Thymus (tissue), 11 donors: ENCODE results near the gene ARHGEF1. TPM values are rescaled to one million over a fixed set of nuclear protein-coding genes. Genes with fewer than 3 reads are reported as not detected.
"Not testable (repeated sequence)": the region's sequence is repeated elsewhere in the genome, so short reads cannot be mapped to it uniquely, and the experiment has no call there.

ENCODE experiments used
- DNase-seq, 9 donors: peaks; one replicate each; pipeline ENCODE4 v3.0.0-alpha.2; 2013; ENCODE audit warnings: low spot score in 9 of 9, low read depth in 6 of 9, missing footprints in 1 of 9
- H3K27ac ChIP-seq, 2 donors: one replicate each; pipeline ENCODE4 v1.5.1; 2013; ENCODE audit warnings: control low read depth in 1 of 2, low read depth in 1 of 2, low read length in 1 of 2, mild to moderate bottlenecking in 1 of 2, moderate library complexity in 1 of 2
- H3K27me3 ChIP-seq, 2 donors: one replicate each; pipeline ENCODE4 v1.5.1; 2013; ENCODE audit warnings: low read length in 1 of 2; ENCODE audit not compliant: control insufficient read depth in 2 of 2, insufficient read depth in 1 of 2
- H3K36me3 ChIP-seq, 2 donors: one replicate each; pipeline ENCODE4 v1.5.1; 2013; ENCODE audit warnings: low read length in 1 of 2, mild to moderate bottlenecking in 1 of 2, moderate library complexity in 1 of 2; ENCODE audit not compliant: control insufficient read depth in 2 of 2, insufficient read depth in 2 of 2
- H3K4me1 ChIP-seq, 2 donors: one replicate each; pipeline ENCODE4 v1.5.1; 2013; ENCODE audit warnings: low read length in 2 of 2; ENCODE audit not compliant: control insufficient read depth in 2 of 2, insufficient read depth in 2 of 2
- H3K4me3 ChIP-seq, 2 donors: one replicate each; pipeline ENCODE4 v1.5.1; 2013; ENCODE audit warnings: low read length in 2 of 2, control low read depth in 1 of 2, mild to moderate bottlenecking in 1 of 2
- H3K9me3 ChIP-seq, 2 donors: one replicate each; pipeline ENCODE4 v1.5.1; 2013; ENCODE audit warnings: low read length in 1 of 2, mild to moderate bottlenecking in 1 of 2; ENCODE audit not compliant: control insufficient read depth in 2 of 2, insufficient read depth in 1 of 2
- WGBS: extraction: QIAGEN DNeasy Blood & Tissue Kit; methylation state at CpG from one replicate; pipeline ENCODE4 v1.1.7; 2013; 5-methylcytosine and 5-hydroxymethylcytosine counted together
- polyA plus RNA-seq: library from polyadenylated mRNA; stranded (reverse); fragments of 200-250 nt; gene quantifications from one replicate; pipeline ENCODE4 v1.2.3, GENCODE V29; 2013
- total RNA-seq: library from RNA; stranded (reverse); fragments of 120-200 nt; gene quantifications from one replicate; pipeline ENCODE4 v1.2.4, GENCODE V29; 2013
- donor health status: healthy.

The ARHGEF1 gene
- total and polyA plus RNA-seq, 2 donors: 94.3 to 630 TPM

DNA sequence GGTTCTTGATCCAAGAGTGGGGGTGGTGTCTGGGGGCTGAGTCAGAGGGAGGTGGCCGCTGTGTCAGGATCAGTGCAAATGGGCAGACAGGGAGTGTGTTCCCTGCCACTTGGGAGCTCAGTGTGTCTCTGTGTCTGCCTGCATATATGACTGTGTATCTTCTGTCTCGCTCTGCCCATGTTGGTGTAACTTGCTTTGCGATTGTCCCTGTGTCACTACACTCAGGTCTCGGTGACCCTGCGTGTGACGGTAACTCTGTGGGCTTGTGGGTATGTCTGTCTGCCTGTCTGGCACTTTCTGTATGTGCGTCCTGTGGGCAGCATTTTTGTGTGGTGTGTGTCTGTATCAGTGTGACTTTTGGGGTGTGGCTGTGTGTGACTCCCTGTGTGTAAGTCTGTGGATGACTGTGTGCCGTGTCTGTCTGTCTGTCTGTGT lies 53.4 kb downstream of the ARHGEF1 start:
- WGBS: 92% methylated on average over 8 of the region's 8 CpGs
- H3K4me1 ChIP-seq: peaks cover 0 to 22% of the 10 kb centered on the region in 2 donors

DNA sequence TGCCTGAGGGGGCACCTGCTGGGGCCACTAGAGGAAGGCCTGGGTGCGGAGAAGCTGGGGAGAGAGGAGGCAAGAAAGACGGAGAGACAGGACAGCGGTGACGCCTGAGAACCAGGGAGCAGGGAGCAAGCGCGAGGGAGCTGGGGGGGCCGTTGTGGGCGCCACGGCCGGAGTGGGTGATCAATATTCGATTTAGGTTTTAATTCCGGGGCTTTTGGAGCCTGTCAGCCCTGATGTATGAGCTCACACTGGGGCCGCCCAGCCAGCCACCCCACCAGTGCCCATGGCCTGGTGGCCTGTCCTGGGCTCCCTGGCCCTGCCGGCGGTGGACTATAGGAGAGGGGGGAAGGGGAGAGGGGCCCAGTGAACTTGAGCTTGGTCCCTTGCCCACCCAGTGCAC lies 54.0 kb downstream of the ARHGEF1 start:
- Histone ChIP-seq H3K36me3 (no peaks in the 10 kb centered on the region), H3K9me3 (no peaks in the 10 kb centered on the region), H3K27ac (no peak overlapping the region), H3K27me3 (peaks cover 27 to 88% of the 10 kb centered on the region in 2 donors), H3K4me3 (no peak overlapping the region), H3K4me1 (peaks cover 0 to 22% of the 10 kb centered on the region in 2 donors)
- DNase-seq: no peak
- 96% methylated on average over 15 of the region's 15 CpGs for WGBS

More for the DNA sequence above, 53.4 kb downstream of the ARHGEF1 start:
- H3K27me3 ChIP-seq: peaks cover 24 to 89% of the 10 kb centered on the region in 2 donors
- H3K4me3 ChIP-seq: no peak overlapping the region
- H3K9me3 ChIP-seq: no peaks in the 10 kb centered on the region
- no peak for DNase-seq
- H3K27ac ChIP-seq: no peak overlapping the region
- H3K36me3 ChIP-seq: no peaks in the 10 kb centered on the region

DNA sequence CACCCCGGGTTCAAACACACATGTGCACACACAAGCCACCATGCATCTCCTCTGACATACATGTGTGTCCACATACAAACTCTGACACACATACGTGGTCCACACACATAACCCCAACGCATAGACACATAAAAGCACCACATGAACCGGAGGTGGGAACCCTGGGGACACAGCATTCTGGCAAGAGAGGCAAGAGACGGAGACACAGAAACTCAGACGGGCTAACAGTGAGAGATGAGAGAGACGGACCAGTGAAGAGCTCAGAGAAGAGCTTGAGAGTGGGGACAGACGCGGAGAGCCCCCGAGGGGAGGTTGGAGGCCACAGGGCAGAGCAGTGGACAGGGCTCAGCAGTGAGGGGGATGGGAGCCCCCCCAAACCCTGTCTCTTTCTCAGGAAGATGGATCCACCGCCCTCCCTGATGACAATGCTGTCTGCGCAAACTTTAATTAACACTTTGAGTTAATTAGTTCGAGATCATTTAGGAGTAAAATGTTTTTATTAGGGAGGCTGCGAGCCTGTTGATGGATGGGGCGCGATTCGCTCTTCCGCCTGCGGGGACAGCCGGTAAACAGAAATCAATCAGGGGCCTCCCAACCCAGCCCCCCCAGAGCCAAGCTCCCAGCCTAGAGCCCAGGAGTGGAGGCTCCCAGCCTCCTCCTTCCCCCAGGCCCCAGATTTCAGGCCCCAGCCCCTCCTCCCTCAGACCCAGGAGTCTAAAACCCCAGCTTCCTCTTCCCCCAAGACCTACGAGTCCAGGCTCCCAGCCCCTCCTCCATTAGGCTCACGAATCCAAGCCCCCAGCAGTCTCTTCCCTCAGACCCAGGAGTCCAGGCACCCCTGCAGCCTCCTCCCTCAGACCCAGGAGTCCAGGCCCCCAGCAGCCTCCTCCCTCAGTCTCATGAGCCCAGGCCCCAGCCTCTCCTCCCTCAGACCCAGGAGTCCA lies 54.8 kb downstream of the ARHGEF1 start:
- Histone ChIP-seq H3K27me3 (peaks cover 27 to 80% of the 10 kb centered on the region in 2 donors), H3K36me3 (no peaks in the 10 kb centered on the region), H3K27ac (no peak overlapping the region), H3K4me1 (peaks cover 0 to 22% of the 10 kb centered on the region in 2 donors), H3K4me3 (no peak overlapping the region), H3K9me3 (no peaks in the 10 kb centered on the region)
- WGBS: 77% methylated on average over 22 of the region's 22 CpGs
- DNase-seq: no peak

DNA sequence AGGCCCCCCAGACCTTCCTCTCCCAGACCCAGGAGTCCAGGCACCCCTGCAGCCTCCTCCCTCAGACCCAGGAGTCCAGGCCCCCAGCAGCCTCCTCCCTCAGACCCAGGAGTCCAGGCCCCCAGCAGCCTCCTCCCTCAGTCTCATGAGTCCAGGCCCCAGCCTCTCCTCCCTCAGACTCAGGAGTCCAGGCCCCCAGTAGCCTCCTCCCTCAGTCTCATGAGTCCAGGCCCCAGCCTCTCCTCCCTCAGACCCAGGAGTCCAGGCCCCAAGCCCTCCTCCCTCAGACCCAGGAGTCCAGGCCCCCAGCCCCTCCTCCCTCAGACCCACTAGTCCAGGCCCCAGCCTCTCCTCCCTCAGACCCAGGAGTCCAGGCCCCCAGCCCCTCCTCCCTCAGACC lies 56.2 kb downstream of the ARHGEF1 start:
- DNase-seq, H3K9me3 ChIP-seq, H3K27ac ChIP-seq, H3K36me3 ChIP-seq, H3K4me3 ChIP-seq: not testable (repeated sequence)
- Histone ChIP-seq H3K27me3 (peaks cover 27 to 70% of the 10 kb centered on the region in 2 donors), H3K4me1 (peaks cover 0 to 16% of the 10 kb centered on the region in 2 donors)

DNA sequence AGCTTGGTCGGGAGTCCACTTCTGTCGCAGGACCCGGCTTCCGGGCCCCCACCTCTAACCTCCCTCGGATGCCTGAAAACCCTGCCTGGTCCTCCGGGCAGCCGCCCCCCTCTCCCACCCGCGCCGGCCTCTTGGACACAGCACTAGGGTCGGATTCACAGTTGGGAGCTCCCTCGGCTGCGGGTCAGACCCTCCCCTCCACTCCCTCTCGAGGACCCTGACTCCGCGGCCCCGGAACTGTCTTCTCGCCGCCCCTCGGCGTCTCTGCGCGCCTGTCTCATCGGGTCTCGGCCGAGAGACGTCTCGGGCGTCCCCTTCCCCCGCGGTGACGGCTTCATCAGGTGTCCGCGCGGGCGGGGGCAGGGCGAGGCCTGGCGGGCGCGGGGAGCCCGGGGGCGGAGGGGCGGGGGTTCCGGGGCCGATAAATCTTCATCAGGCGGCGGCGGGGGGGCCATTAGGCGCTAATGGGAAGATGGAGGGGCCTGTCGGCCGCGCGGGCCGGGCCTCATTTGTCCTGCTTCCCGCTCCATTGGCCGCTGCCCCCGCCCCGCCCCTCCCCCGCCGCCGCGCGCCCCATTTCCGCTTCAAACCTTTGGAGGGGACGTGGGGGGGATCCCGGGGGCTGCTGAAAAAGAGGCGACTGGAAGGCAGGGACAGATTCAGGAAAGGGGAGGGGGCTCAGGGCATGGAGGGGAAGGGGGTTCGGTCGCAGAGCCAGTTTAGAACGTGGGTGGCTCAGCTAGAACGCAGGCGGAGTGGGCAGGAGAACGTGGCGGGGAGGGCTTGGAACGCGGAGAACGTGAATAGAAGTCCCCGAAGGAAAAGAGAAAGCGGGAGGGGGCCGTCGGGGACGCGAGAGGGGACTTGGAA lies 57.1 kb downstream of the ARHGEF1 start:
- Histone ChIP-seq H3K4me3 (peak overlapping the region; percentile 37 to 64), H3K9me3 (no peaks in the 10 kb centered on the region), H3K4me1 (peaks cover 0 to 10% of the 10 kb centered on the region in 2 donors), H3K27me3 (peaks cover 27 to 61% of the 10 kb centered on the region in 2 donors), H3K36me3 (no peaks in the 10 kb centered on the region), H3K27ac (peak overlapping the region in 1 of 2 donors; percentile 31)
- WGBS: 4% methylated on average over 83 of the region's 83 CpGs
- DNase-seq: no peak

DNA sequence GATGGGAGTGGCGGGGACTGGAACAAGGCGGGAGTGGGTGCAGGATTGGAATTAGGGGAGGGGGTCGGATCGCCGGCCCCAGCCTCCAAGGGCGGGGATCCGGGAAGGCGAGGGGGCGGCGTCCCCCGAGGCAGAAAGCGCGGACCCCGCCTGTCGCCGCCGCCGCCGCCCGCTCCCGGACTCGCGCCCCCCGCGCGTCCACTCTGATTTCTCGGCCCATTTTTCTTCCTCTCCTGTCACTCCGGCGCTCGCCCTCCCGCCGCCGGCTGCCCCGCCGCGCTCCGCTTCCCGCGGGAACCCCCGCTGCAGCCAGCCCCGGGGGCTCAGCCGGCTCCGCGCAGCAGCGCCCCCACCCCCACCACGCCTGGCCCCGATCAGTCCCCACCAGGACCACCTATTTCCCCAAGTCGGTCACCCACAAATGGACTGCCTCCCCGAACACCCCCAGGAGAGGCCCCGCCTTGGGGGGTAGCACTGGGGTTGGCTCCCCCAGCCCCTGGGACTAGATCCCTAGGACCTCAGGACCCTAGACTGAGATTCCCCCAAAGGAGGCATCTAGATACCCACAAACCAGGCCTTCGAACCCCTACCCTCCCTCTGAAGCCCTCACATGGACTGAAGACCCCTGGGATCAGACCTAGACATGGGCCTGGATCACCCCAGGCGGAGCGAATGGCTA lies 57.9 kb downstream of the ARHGEF1 start:
- no peak for DNase-seq
- peaks cover 22 to 53% of the 10 kb centered on the region in 2 donors for H3K27me3 ChIP-seq
- H3K9me3 ChIP-seq: no peaks in the 10 kb centered on the region
- 13% methylated on average over 50 of the region's 53 CpGs for WGBS
- H3K27ac ChIP-seq: no peak overlapping the region
- peak overlapping the region; percentile 37 to 64 for H3K4me3 ChIP-seq
- H3K36me3 ChIP-seq: no peaks in the 10 kb centered on the region
- peaks cover 2 to 17% of the 10 kb centered on the region in 2 donors for H3K4me1 ChIP-seq

DNA sequence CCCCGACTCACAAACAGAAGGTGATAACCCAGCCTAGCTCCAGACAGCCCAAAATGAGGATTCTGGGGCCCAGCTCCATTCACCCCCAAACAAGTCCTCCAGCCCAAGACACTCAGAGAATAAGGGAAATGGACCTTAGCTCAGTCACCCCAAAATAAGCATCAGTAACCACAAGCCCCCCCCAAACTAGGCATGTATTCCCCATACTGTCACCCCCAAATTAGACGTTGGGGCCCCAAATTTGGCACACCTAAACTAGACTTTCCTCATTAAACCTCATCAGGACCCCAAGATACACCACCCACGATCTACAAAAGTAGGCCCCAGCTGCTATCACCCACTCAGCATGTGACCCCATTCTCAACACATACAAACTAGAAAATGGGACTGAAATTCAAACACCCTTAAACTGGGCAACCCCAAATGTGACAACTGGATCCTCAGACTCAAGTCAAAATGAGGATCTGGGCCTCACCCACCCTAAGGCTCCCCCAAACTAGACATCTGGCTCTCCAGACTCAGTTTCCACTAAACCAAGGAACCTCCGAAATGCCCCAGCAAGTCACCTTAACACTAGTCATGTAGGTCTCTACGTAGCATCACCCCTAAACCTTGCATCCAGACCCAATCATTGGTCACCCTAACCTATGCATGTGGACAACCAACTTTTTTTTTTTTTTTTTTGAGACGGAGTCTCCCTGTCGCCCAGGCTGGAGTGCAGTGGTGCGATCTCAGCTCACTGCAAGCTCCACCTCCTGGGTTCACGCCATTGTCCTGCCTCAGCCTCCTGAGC lies 58.6 kb downstream of the ARHGEF1 start:
- H3K27me3 ChIP-seq: peaks cover 22 to 46% of the 10 kb centered on the region in 2 donors
- 96% methylated on average over 9 of the region's 9 CpGs for WGBS

DNA sequence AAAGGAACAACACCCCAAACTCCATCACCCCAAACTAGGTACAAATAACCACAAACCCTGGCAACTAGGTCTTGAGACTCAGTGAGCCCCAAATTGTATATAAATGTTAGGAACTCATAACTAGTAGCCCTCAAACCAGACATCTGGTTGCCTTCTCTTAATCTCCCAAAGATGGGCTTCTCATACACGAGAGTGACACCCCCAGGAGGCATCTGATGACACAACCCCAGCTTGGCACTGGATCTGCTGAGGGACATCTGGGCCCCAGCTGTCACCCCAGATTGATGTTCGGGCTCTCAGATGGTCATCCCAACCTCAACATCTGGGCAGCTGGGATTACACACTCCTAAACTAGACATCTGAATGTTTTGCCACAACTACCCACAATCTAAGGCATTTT lies 61.4 kb downstream of the ARHGEF1 start:
- no peak for DNase-seq
- peaks cover 17 to 26% of the 10 kb centered on the region in 2 donors for H3K27me3 ChIP-seq
- WGBS: 84% methylated on average over 2 of the region's 2 CpGs

More for the DNA sequence above, 58.6 kb downstream of the ARHGEF1 start:
- Histone ChIP-seq H3K4me3 (no peak overlapping the region), H3K9me3 (no peaks in the 10 kb centered on the region), H3K27ac (no peak overlapping the region), H3K4me1 (peaks cover 2 to 24% of the 10 kb centered on the region in 2 donors), H3K36me3 (no peaks in the 10 kb centered on the region)
- no peak for DNase-seq

More for the DNA sequence above, 61.4 kb downstream of the ARHGEF1 start:
- H3K27ac ChIP-seq: no peak overlapping the region
- no peaks in the 10 kb centered on the region for H3K9me3 ChIP-seq
- no peaks in the 10 kb centered on the region for H3K36me3 ChIP-seq
- H3K4me3 ChIP-seq: no peak overlapping the region
- H3K4me1 ChIP-seq: peaks cover 6 to 25% of the 10 kb centered on the region in 2 donors
